Upper lobe of left lung (tissue), 6 donors: Measurements from ENCODE around the gene CYB5R2. TPM values are rescaled to one million over a fixed set of nuclear protein-coding genes. Genes with fewer than 3 reads are reported as not detected.
"Not testable (repeated sequence)": the region's sequence is repeated elsewhere in the genome, so short reads cannot be mapped to it uniquely, and the experiment has no call there.

Experiments
- ATAC-seq, 2 donors: fragments of 200-7000 bp; cut with Tn5 transposase; one replicate each; pipeline ENCODE4 v1.9.1; 2022; ENCODE audit warnings: mild to moderate bottlenecking in 2 of 2, moderate library complexity in 2 of 2; ENCODE audit not compliant: low FRiP score in 2 of 2
- DNase-seq, 2 donors: peaks; one replicate each; pipeline ENCODE4 v3.0.0-alpha.2; 2019 to 2020
- H3K27ac ChIP-seq, 4 donors: fragments of 200-600 bp; sonication (generic); one replicate each; pipeline ENCODE4 v1.5.1; 2016 to 2019
- H3K27me3 ChIP-seq, 4 donors: fragments of 200-600 bp; sonication (generic); one replicate each; pipeline ENCODE4 v1.5.1; 2017 to 2019
- H3K36me3 ChIP-seq, 4 donors: fragments of 200-600 bp; sonication (generic); one replicate each; pipeline ENCODE4 v1.5.1; 2016 to 2019
- H3K4me1 ChIP-seq, 4 donors: fragments of 200-600 bp; sonication (generic); one replicate each; pipeline ENCODE4 v1.5.1; 2018 to 2019
- H3K4me3 ChIP-seq, 4 donors: fragments of 200-600 bp; sonication (generic); one replicate each; pipeline ENCODE4 v1.5.1; 2017 to 2019; ENCODE audit warnings: mild to moderate bottlenecking in 2 of 4, moderate library complexity in 1 of 4
- H3K9me3 ChIP-seq, 4 donors: fragments of 200-600 bp; sonication (generic); one replicate each; pipeline ENCODE4 v1.5.1; 2018 to 2019
- EP300 ChIP-seq, 4 donors: sonication (generic); formaldehyde crosslinking; IDR thresholded peaks; one replicate each; pipeline ENCODE4 v1.5.1; 2017; ENCODE audit warnings: antibody characterized with exemption in 4 of 4, control low read depth in 2 of 4
- POLR2A ChIP-seq, 4 donors: fragments of 450-650 bp; IDR thresholded peaks; one replicate each; pipeline ENCODE4 v1.5.1; 2016 to 2017; ENCODE audit warnings: antibody characterized with exemption in 4 of 4, mild to moderate bottlenecking in 2 of 4
- POLR2AphosphoS5 ChIP-seq, 2 donors: sonication (generic); formaldehyde crosslinking; IDR thresholded peaks; one replicate each; pipeline ENCODE4 v1.5.1; 2017; ENCODE audit warnings: antibody characterized with exemption in 2 of 2
- WGBS, 2 donors: methylation state at CpG; one replicate each; pipeline ENCODE4 v1.1.5; 2017 to 2018; 5-methylcytosine and 5-hydroxymethylcytosine counted together
- total RNA-seq, 6 donors: library from RNA; depleted of rRNA in 4 of 6; stranded (reverse); fragments of >200 nt in 4 of 6; gene quantifications; one replicate each; pipeline versions ENCODE4 v1.1.0 to v1.2.1, GENCODE V29; 2016 to 2021
- TF ChIP-seq, protein P1 (sequence below), 6 experiments: fragments of 450-650 bp in 4 of 6; fragments of 200-600 bp in 2 of 6; sonication (generic) in 2 of 6; IDR thresholded peaks; one replicate each; pipeline ENCODE4 v1.5.1; 2016 to 2019; ENCODE audit warnings: antibody characterized with exemption in 6 of 6
- donor health status: DM: no; HTN: no; CAD: no; lungs with moderate emphysema.
- donor health status: DM: no; HTN: yes; CAD: no; lungs with severe emphysema.

Gene CYB5R2
- total RNA-seq, 6 donors from 2014 or later, result 8.3 to 58.7 (median 10.6) TPM

DNA sequence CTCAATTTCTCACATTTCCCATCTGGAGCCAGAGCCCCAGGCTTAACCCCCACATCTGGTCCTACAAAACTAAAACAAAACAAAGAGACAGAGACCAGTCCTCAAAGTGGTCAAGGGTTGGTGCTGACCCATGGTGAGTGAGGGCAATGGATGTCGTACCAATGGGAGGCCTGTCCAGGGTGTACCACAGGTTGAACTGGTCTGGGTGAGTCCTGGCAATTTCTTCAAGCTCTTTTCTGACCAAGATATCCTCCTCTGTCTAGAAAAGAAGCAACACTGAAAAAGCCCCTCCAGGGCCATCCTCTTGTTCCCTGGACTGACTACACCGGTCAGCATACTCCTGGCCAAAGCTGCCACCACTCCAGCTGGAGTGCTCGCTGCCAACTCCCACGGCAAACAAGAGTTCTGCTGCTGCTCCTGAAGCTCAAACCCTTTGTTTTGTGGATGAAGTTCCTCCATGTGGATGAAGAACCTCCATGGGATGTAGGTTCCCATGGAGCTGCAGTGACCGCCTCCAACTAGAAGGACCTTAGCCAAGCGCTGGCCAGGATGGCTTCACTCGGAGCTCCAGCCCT lies 6.9 kb downstream of the CYB5R2 start:
- H3K4me3 ChIP-seq, result no peak overlapping the region
- no peak for DNase-seq
- H3K9me3 ChIP-seq, result no peaks in the 10 kb centered on the region
- TF ChIP-seq, protein P1, sequence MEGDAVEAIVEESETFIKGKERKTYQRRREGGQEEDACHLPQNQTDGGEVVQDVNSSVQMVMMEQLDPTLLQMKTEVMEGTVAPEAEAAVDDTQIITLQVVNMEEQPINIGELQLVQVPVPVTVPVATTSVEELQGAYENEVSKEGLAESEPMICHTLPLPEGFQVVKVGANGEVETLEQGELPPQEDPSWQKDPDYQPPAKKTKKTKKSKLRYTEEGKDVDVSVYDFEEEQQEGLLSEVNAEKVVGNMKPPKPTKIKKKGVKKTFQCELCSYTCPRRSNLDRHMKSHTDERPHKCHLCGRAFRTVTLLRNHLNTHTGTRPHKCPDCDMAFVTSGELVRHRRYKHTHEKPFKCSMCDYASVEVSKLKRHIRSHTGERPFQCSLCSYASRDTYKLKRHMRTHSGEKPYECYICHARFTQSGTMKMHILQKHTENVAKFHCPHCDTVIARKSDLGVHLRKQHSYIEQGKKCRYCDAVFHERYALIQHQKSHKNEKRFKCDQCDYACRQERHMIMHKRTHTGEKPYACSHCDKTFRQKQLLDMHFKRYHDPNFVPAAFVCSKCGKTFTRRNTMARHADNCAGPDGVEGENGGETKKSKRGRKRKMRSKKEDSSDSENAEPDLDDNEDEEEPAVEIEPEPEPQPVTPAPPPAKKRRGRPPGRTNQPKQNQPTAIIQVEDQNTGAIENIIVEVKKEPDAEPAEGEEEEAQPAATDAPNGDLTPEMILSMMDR (IDR thresholded peaks at IDR 0.05), result no peak
- TF ChIP-seq POLR2AphosphoS5 (IDR thresholded peaks at IDR 0.05), result no peak
- H3K27me3 ChIP-seq, result no peaks in the 10 kb centered on the region
- H3K4me1 ChIP-seq, result peaks cover 0 to 6% (median 2%) of the 10 kb centered on the region in 4 donors
- H3K36me3 ChIP-seq, result peaks cover 0 to 13% (median 0%) of the 10 kb centered on the region in 4 donors
- H3K27ac ChIP-seq, result no peak overlapping the region
- ATAC-seq, result peak in 1 of 2 donors; percentile 52
- 76 to 87% methylated on average over 5 to 7 of the region's 7 CpGs for WGBS, 2 donors

DNA sequence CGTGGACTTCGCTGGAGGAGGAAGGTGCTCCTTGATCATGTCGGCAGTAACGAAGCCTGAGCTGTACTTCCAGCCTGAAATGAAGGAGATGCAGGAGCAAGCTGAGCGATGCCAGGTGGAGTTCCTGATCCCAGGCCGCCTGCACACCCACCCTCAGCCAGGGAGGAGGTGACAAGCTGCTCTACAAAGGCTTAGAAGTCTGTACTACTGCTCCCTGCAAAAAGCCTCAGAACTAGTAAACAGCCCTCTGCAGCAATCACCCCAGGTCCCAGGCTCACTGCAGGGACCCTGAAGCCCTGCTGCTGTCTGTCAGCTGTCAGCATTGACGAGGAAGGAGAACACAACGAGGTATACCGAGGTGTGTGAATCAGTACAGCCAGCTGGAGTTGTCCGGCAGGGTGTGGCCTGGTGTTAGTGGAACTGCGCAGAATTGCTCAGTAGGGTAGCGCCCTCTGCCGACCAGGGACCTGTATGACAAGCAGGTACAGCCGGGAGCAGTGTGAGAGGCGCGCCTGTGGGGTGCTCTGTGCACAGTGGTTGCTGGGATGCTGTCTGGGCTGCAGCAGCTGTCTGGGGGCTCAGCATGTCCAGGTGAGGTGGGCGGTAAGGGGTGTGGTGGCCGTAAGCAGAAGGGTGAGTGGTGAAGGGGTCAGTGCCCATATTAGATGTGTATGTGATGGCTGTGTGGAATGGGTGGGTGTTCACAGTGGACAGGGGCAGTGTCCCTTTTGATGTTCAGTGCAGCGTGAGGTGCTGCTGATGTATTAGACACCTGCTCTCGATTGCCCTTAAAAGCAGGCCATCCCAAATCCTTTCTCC lies 7.6 kb downstream of the CYB5R2 start:
- H3K27ac ChIP-seq, result no peak overlapping the region
- WGBS, 2 donors, result 43 to 59% methylated on average over 19 to 20 of the region's 20 CpGs
- no peak overlapping the region for H3K4me3 ChIP-seq
- no peaks in the 10 kb centered on the region for H3K9me3 ChIP-seq
- peak; percentile 97 for ATAC-seq
- DNase-seq, result peak; percentile 53 to 89
- TF ChIP-seq, protein P1 (IDR thresholded peaks at IDR 0.05), result peak; percentile 82 to 93 (median 90)
- no peak for TF ChIP-seq EP300 (IDR thresholded peaks at IDR 0.05)
- H3K4me1 ChIP-seq, result peaks cover 0 to 6% (median 2%) of the 10 kb centered on the region in 4 donors
- no peaks in the 10 kb centered on the region for H3K27me3 ChIP-seq
- peaks cover 0 to 13% (median 0%) of the 10 kb centered on the region in 4 donors for H3K36me3 ChIP-seq

DNA sequence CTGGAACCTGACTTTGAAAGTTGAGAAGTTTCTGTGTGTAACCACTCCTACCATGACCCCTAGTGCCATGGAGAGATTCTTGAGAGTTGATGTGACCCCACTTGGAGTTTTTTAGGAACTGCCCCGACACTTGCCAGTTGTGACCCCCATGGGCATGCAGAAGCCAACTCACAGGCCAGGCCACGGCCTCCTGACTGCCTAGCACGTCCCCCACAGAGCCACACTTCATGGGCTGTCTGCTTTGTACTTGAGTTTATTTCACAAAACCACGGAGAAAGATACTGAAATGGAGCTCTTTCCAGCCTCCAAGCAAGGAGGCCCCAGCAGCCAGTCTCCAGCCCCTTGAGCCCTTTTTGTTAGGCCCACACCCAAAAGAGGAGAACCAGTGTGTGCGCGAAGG lies 8.4 kb downstream of the CYB5R2 start:
- TF ChIP-seq POLR2A (IDR thresholded peaks at IDR 0.05) (no peak), EP300 (IDR thresholded peaks at IDR 0.05) (no peak), POLR2AphosphoS5 (IDR thresholded peaks at IDR 0.05) (no peak)
- TF ChIP-seq, protein P1 (IDR thresholded peaks at IDR 0.05), result no peak
- 93 to 100% methylated on average over 3 to 6 of the region's 6 CpGs for WGBS, 2 donors
- Histone ChIP-seq H3K9me3 (no peaks in the 10 kb centered on the region), H3K4me3 (no peak overlapping the region), H3K4me1 (peaks cover 0 to 6% (median 2%) of the 10 kb centered on the region in 4 donors), H3K36me3 (peaks cover 0 to 13% (median 0%) of the 10 kb centered on the region in 4 donors), H3K27ac (no peak overlapping the region), H3K27me3 (no peaks in the 10 kb centered on the region)
- no peak for ATAC-seq
- no peak for DNase-seq

DNA sequence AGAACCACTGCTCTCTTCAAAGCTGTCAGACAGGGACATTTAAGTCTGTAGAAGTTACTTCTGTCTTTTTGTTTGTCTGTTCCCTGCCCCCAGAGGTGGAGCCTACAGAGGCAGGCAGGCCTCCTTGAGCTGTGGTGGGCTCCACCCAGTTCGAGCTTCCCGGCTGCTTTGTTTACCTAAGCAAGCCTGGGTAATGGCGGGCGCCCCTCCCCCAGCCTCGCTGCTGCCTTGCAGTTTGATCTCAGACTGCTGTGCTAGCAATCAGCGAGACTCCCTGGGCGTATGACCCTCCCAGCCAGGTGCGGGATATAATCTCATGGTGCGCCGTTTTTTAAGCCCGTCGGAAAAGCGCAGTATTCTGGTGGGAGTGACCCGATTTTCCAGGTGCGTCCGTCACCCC lies 9.8 kb downstream of the CYB5R2 start:
- ATAC-seq, H3K4me3 ChIP-seq, DNase-seq, H3K9me3 ChIP-seq, H3K27ac ChIP-seq, H3K4me1 ChIP-seq, H3K27me3 ChIP-seq: not testable (repeated sequence)
- H3K36me3 ChIP-seq, result peaks cover 0 to 13% (median 0%) of the 10 kb centered on the region in 4 donors
- 88% methylated on average over 16 of the region's 16 CpGs; no CpG with 5 or more reads in 1 of the 2 donors for WGBS, 2 donors

DNA sequence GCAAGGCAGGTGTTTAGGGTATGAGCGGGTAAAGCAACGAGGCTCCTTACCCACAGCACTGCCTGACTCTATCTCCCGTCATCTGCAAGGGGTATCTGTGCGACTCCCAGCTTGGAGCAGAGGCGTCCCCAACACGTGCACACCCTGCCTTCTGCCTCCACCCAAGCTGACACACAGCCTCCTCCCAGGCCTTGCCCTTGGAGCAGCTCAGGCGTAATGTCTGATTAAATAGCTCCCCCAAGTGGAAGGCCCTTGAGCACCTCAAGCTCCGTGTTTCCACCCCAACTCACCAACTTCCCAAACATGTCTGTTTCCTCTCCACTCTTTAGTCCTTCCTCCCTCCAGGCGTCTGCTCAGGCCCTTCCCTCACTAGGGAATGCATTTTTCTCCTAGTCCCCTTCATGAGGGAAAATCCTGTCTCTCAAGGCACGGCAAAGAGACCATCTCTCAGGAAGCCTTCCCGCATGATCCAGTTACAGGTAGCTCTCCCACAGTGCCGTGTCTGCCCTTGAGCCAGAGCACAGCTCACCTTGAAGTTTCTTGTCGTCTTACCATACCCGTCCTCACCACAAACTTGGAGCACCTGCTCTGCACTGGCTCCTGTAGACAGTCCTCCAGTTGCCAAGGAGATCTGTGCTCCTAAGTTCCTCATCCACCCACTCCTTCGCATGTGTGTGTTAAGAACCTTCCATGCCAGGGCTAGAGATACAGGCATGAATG lies 15.8 kb downstream of the CYB5R2 start:
- TF ChIP-seq, protein P1 (IDR thresholded peaks at IDR 0.05), result peak in 5 of 6 experiments; percentile 12 to 71 (median 62)
- TF ChIP-seq POLR2A (IDR thresholded peaks at IDR 0.05), result no peak
- TF ChIP-seq EP300 (IDR thresholded peaks at IDR 0.05), result no peak
- TF ChIP-seq POLR2AphosphoS5 (IDR thresholded peaks at IDR 0.05), result no peak
- Histone ChIP-seq H3K27ac (no peak overlapping the region), H3K4me1 (no peaks in the 10 kb centered on the region), H3K27me3 (no peaks in the 10 kb centered on the region), H3K36me3 (peaks cover 0 to 34% (median 25%) of the 10 kb centered on the region in 4 donors), H3K4me3 (no peak overlapping the region), H3K9me3 (no peaks in the 10 kb centered on the region)
- ATAC-seq, result peak; percentile 91 to 96
- 51 to 54% methylated on average over 15 of the region's 15 CpGs for WGBS, 2 donors
- DNase-seq, result peak in 1 of 2 donors; percentile 54
